Measurements from ENCODE around the gene SMAP2.

DNA sequence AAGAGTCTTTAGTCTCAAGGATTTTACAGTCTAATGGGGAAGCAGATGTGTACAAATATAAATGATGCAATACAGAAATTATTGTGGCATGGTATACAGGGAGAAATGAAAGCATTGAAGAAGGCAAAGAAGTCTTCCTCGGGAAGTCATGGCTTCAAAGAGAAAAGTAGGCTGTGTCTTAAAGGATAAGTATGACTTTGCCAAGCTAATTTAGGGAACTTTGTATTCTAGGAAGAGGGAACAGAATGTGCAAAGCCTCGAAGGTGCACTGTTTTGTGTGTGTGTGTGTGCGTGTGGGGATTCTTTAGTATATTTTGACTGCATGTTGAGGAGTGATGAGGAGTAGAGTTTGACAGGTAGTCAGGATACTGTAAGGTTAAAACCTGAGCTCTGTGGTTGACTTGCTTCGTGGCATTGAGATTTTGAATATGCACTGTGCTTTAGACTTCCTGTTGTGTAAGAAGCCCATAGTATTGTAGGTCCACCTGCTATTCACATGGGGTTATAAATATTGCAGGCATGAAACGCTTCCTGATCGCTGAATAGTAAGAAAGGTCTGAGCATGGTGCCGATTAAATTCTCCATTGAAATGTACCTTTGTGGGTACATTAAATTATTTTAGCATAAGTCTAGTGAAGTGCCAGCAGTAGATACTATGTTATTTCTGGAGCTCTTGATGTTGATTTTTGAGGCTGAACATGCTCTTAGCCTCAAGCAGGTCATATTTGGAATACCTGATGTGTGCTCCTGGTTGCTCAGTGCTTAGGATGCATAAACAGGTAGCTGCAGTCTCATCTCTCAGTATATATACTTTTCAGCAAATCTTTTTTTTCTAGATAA lies 8.0 kb downstream of the SMAP2 start:
- TF ChIP-seq POLR2AphosphoS5 (IDR thresholded peaks at IDR 0.05; ENCODE audit: low read depth, low read length) = peak; percentile 71; the same call in 1 of the 2 replicates
- no peak for TF ChIP-seq PAX5 (IDR thresholded peaks at IDR 0.05; ENCODE audit: insufficient read depth, low read length, severe bottlenecking)
- peak; percentile 72 for TF ChIP-seq POLR2A (IDR thresholded peaks at IDR 0.05; ENCODE audit: low read depth, low read length)
